Transverse colon (tissue), 4 donors: Measurements from ENCODE around the gene ATP5F1D. TPM values are rescaled to one million over a fixed set of nuclear protein-coding genes. Genes with fewer than 3 reads are reported as not detected.
A peak's percentile ranks its signal among the peaks of the same experiment; 100 is the strongest.

Experiments
- DNase-seq: peaks from one replicate; pipeline ENCODE4 v3.0.0-alpha.2; 2019
- H3K27ac ChIP-seq, 4 donors: fragments of 200-600 bp; sonication (generic); 2 replicates each; pipeline ENCODE4 v1.5.1; 2016 to 2018; ENCODE audit warnings: inconsistent platforms in 4 of 4
- H3K27me3 ChIP-seq: fragments of 200-600 bp; sonication (generic); 2 replicates; pipeline ENCODE4 v1.5.1; 2017; ENCODE audit warnings: inconsistent platforms
- H3K36me3 ChIP-seq, 4 donors: fragments of 200-600 bp; sonication (generic); 2 replicates each; pipeline ENCODE4 v1.5.1; 2017 to 2019; ENCODE audit warnings: inconsistent platforms in 4 of 4
- H3K4me1 ChIP-seq, 4 donors: fragments of 200-600 bp; sonication (generic); 2 replicates each; pipeline ENCODE4 v1.5.1; 2017 to 2020; ENCODE audit warnings: inconsistent platforms in 4 of 4
- H3K4me3 ChIP-seq, 4 donors: fragments of 200-600 bp; sonication (generic); 1 replicate in 1 of 4; 2 replicates in 3 of 4; pipeline versions ENCODE4 v1.5.1 to v1.6.1; 2017 to 2019; ENCODE audit warnings: inconsistent platforms in 4 of 4
- H3K9me3 ChIP-seq, 2 donors: fragments of 200-600 bp; sonication (generic); 2 replicates each; pipeline ENCODE4 v1.5.1; 2017 to 2019; ENCODE audit warnings: inconsistent platforms in 2 of 2
- EP300 ChIP-seq: sonication (generic); formaldehyde crosslinking; IDR thresholded peaks from one replicate; pipeline ENCODE4 v1.6.1; 2017; ENCODE audit warnings: antibody characterized with exemption, low read depth
- POLR2A ChIP-seq: fragments of 450-650 bp; IDR thresholded peaks from one replicate; pipeline ENCODE4 v1.6.1; 2016; ENCODE audit warnings: antibody characterized with exemption, mild to moderate bottlenecking, moderate library complexity
- POLR2AphosphoS5 ChIP-seq, 3 donors: sonication (generic); formaldehyde crosslinking; IDR thresholded peaks; one replicate each; pipeline ENCODE4 v1.6.1; 2016; ENCODE audit warnings: antibody characterized with exemption in 3 of 3
- WGBS, 2 donors: methylation state at CpG; one replicate each; pipeline ENCODE4 v1.1.5; 2018; ENCODE audit warnings: low coverage in 1 of 2; 5-methylcytosine and 5-hydroxymethylcytosine counted together
- in situ Hi-C, 4 donors: fragments of 200-750 bp; cut with MboI; loops; one replicate each; pipeline versions ENCODE4 v1.15.0 to v1.15.1; 2017; ENCODE audit warnings: low sequenced_read_pairs in 3 of 4, low pct_ligation_motif_present in 1 of 4, low pct_unique_long_range_greater_than_20kb in 1 of 4
- intact Hi-C: fragments of 100-400 bp; cut with DNase I; formaldehyde crosslinking; loops from one replicate; pipeline ENCODE4 v1.15.1; 2023; ENCODE audit warnings: low total_unique reads
- total RNA-seq, 4 donors: library from RNA; depleted of rRNA; stranded (reverse); fragments of >200 nt; gene quantifications; one replicate each; pipeline ENCODE4 v1.1.0, GENCODE V29; 2016
- TF ChIP-seq, protein P1 (sequence below), 5 experiments: fragments of 200-600 bp in 3 of 5; fragments of 450-650 bp in 2 of 5; sonication (generic) in 3 of 5; IDR thresholded peaks; 1 replicate in 2 of 5; 2 replicates in 3 of 5; pipeline ENCODE4 v1.5.1; 2016 to 2017; ENCODE audit warnings: antibody characterized with exemption in 5 of 5, inconsistent platforms in 3 of 5, mild to moderate bottlenecking in 2 of 5, moderate library complexity in 1 of 5

ATP5F1D gene
- total RNA-seq, 4 donors from 2014 or later, result 157 to 650 (median 240) TPM

DNA sequence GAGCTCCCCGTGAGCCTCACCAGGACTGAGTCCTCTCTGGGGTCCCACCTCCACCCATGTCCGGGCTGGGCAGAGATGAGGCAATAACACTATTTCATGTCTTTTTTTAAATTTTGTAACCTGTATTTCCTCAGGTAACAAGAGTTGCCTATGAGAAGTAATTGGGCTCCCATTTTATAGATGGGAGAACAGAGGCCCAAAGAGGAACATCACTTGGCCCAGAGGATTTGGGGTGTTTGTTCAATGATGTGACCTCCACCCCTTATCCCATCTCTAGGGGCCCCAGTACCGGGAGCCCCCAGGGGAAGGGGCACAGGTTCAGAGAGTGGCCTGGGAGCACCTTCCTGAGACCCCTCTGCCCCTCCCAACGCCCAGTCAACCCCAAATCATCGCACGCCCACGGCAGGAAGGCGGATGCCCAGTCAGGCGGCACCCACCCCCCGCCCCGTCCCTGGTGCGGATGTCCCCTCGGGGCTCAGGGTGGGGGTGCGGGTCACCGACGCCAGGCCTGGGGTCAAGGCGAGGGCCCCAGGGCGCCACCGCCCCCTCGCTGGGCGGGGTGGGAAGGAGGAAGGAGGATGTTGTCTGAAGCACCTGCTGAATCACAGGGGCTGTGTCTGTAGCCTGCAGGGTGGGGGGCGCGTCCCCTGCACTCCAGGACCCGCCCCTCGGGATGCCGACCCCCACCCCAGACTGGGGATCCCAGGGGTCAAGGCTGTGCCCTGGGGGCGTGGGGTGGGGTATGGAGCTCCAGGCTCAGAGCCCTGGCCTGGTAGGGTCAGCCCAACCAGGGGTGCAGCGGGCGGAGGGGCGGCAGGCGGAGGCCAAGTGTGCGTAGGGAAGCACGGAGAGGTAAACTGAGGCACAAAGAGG, 18.6 kb downstream of the ATP5F1D start:
- H3K4me3 ChIP-seq, result peak overlapping the region in 3 of 4 donors; percentile 10 to 61 (median 55)
- H3K9me3 ChIP-seq, result no peaks in the 10 kb centered on the region
- peaks cover 0 to 24% (median 10%) of the 10 kb centered on the region in 4 donors for H3K36me3 ChIP-seq
- peak; percentile 63 for DNase-seq
- peaks cover 58 to 79% (median 73%) of the 10 kb centered on the region in 4 donors for H3K4me1 ChIP-seq
- no peaks in the 10 kb centered on the region for H3K27me3 ChIP-seq
- peak in 2 of 3 donors; percentile 32 for TF ChIP-seq POLR2AphosphoS5 (IDR thresholded peaks at IDR 0.05)
- TF ChIP-seq POLR2A, result no peak
- in situ Hi-C loops, result no loop called here
- peak overlapping the region; percentile 98 to 100 (median 98) for H3K27ac ChIP-seq
- intact Hi-C loops, result no loop called here
- WGBS, 2 donors, result 7 to 11% methylated on average over 3 to 30 of the region's 33 CpGs

DNA sequence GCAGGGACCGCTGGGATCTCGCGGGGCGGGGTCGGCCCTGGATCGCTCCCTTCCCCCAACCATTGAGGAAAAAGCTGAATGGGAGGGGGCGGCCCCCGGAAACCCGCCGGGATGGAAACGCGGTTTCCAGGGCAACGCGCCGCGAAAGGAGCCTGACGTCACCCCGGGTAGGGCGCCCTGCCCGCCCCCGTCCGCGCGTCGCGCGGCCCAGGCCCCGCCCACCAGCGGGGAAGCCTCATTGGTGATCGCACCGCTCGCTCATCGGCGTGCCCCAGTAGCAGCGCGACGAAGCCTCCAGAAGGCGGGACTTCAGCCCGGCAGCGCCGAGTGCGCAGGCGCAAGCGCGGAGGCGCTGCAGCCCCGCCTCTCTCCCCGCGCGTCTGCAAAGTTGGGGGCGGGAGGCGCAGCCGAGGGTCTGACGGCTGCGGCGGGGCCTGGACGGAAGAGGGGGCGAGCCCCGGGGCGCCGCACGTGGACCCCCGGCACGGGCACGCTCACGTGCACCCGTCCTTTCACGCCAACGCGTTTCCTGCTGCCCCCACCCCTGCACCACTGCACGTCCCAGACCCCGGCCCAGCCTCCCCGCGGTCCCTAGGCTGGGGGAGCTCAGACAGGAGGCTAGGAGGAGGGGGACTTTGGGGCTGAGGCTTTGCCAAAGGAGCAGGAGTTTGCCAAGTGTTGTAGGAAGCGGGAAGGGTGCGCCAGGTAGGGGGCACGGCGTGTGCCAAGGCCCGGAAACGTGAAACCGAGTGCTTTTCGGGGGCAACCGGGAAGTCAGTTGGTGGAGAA, 19.4 kb downstream of the ATP5F1D start:
- peak overlapping the region; percentile 98 to 100 (median 98) for H3K27ac ChIP-seq
- WGBS, 2 donors, result 0 to 2% methylated on average over 14 to 37 of the region's 83 CpGs
- no peaks in the 10 kb centered on the region for H3K27me3 ChIP-seq
- intact Hi-C loops (no loop called here), in situ Hi-C loops (no loop called here)
- peak overlapping the region; percentile 55 to 72 (median 61) for H3K4me3 ChIP-seq
- no peaks in the 10 kb centered on the region for H3K9me3 ChIP-seq
- TF ChIP-seq EP300 (no peak), POLR2AphosphoS5 (IDR thresholded peaks at IDR 0.05) (peak; percentile 86 to 92 (median 88)), POLR2A (peak; percentile 79)
- H3K4me1 ChIP-seq, result peaks cover 57 to 79% (median 73%) of the 10 kb centered on the region in 4 donors
- peak; percentile 98 for DNase-seq
- H3K36me3 ChIP-seq, result peaks cover 0 to 16% (median 5%) of the 10 kb centered on the region in 4 donors

DNA sequence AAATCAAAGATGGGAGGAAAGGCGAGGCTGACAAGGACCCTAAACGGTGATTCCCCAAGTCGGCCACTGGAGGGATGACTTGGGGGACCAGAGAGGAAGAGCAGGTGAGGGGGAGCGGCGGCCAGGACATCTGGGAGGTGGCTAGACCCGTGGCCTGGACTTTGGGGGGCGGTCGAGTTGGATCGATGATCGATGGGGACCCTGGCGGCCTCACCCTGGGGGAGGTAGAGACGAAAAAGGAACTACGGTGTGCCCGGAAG, 19.9 kb downstream of the ATP5F1D start:
- Histone ChIP-seq H3K4me3 (peak overlapping the region; percentile 55 to 72 (median 61)), H3K36me3 (peaks cover 0 to 12% (median 4%) of the 10 kb centered on the region in 4 donors), H3K27me3 (no peaks in the 10 kb centered on the region), H3K9me3 (no peaks in the 10 kb centered on the region), H3K4me1 (peaks cover 59 to 82% (median 77%) of the 10 kb centered on the region in 4 donors), H3K27ac (peak overlapping the region; percentile 98 to 100 (median 98))
- intact Hi-C loops (no loop called here), in situ Hi-C loops (no loop called here)
- TF ChIP-seq POLR2A (no peak), POLR2AphosphoS5 (IDR thresholded peaks at IDR 0.05) (no peak), EP300 (no peak)
- TF ChIP-seq, protein P1, sequence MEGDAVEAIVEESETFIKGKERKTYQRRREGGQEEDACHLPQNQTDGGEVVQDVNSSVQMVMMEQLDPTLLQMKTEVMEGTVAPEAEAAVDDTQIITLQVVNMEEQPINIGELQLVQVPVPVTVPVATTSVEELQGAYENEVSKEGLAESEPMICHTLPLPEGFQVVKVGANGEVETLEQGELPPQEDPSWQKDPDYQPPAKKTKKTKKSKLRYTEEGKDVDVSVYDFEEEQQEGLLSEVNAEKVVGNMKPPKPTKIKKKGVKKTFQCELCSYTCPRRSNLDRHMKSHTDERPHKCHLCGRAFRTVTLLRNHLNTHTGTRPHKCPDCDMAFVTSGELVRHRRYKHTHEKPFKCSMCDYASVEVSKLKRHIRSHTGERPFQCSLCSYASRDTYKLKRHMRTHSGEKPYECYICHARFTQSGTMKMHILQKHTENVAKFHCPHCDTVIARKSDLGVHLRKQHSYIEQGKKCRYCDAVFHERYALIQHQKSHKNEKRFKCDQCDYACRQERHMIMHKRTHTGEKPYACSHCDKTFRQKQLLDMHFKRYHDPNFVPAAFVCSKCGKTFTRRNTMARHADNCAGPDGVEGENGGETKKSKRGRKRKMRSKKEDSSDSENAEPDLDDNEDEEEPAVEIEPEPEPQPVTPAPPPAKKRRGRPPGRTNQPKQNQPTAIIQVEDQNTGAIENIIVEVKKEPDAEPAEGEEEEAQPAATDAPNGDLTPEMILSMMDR (IDR thresholded peaks at IDR 0.05), result peak in 3 of 5 experiments; percentile 26 to 65 (median 54)
- 7 to 17% methylated on average over 3 to 14 of the region's 14 CpGs for WGBS, 2 donors
- no peak for DNase-seq

DNA sequence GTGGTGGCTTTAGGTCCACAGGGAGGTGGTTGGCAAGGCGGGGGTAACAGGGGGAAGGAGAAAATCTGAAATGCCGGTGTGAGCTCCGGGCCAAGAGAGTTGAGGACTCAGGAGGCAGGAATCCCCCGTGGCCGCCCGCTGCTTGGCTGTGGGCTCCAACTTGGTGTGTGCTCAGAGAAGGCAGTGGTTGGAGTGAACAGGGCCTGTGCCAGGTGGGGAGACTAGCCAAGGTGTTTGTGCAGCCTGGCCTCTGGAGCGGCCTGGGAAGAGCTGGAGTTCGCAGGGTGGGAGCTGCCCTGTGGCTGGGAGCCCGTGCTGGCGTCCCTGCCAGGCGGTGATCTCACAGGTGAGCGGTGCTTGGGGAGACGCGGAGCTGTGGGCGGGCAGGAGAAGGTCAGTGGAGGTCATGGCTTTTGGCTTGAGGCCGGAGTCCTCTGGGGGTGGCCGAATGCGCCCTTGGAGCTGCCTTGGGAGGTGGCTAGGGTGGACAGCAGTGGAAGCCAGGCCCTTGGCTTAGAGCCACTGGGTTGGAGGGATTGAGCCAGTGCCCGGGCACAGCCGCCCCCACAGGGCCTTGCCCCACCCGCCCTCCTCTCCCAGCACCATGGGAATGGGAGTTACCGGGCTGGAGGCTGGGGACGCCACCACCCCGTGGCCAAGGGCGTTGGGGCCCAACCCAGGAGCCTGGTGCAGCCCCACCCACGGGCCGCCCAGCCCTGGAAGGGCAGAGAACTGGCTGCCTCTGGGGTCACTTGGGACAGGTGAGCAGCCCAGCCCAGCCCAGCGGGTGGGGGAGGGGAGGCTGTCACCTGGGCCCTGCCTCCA, 20.5 kb downstream of the ATP5F1D start:
- TF ChIP-seq, protein P1 (IDR thresholded peaks at IDR 0.05), result no peak
- TF ChIP-seq POLR2AphosphoS5 (IDR thresholded peaks at IDR 0.05), result peak; percentile 10 to 81 (median 74)
- peak; percentile 89 for TF ChIP-seq POLR2A
- peak; percentile 90 for TF ChIP-seq EP300
- no peaks in the 10 kb centered on the region for H3K27me3 ChIP-seq
- DNase-seq, result peak; percentile 94
- peaks cover 60 to 81% (median 77%) of the 10 kb centered on the region in 4 donors for H3K4me1 ChIP-seq
- H3K36me3 ChIP-seq, result peaks cover 0 to 7% (median 1%) of the 10 kb centered on the region in 4 donors
- peak overlapping the region in 3 of 4 donors; percentile 55 to 61 (median 61) for H3K4me3 ChIP-seq
- intact Hi-C loops, result no loop called here
- in situ Hi-C loops, result no loop called here
- peak overlapping the region; percentile 98 to 100 (median 98) for H3K27ac ChIP-seq
- 31% methylated on average over 19 of the region's 28 CpGs; no CpG with 5 or more reads in 1 of the 2 donors for WGBS, 2 donors
- no peaks in the 10 kb centered on the region for H3K9me3 ChIP-seq
